ENCODE results near the gene NIN. TPM values are rescaled to one million over a fixed set of nuclear protein-coding genes. Genes with fewer than 3 reads are reported as not detected.

NIN gene
- total RNA-seq, 4 donors from 2014 or later = 9.4 to 66.3 (median 26.5) TPM

GRCh38 chr14:50734950-50735695, 95.8 kb downstream of the NIN start:
- H3K27me3 ChIP-seq = no peaks in the 10 kb centered on the region
- intact Hi-C loops (cut with DNase I; ENCODE audit: low total_unique reads) = no loop called here
- WGBS, 2 donors (ENCODE audit: low coverage in 1 of 2) = 78 to 100% methylated on average over 1 to 4 of the region's 4 CpGs
- peaks cover 0 to 26% (median 13%) of the 10 kb centered on the region in 4 donors for H3K36me3 ChIP-seq
- DNase-seq = no peak
- in situ Hi-C loops (cut with MboI; ENCODE audit: low pct_ligation_motif_present in 1 of 4, low pct_unique_long_range_greater_than_20kb in 1 of 4, low sequenced_read_pairs in 3 of 4) = no loop called here
- TF ChIP-seq POLR2AphosphoS5 (IDR thresholded peaks at IDR 0.05) (no peak), CTCF (IDR thresholded peaks at IDR 0.05) (no peak), POLR2A (IDR thresholded peaks at IDR 0.05) (no peak), EP300 (IDR thresholded peaks at IDR 0.05; ENCODE audit: low read depth) (no peak)
- H3K9me3 ChIP-seq = no peaks in the 10 kb centered on the region
- H3K4me3 ChIP-seq = no peak overlapping the region
- no peak overlapping the region for H3K27ac ChIP-seq
- H3K4me1 ChIP-seq = no peaks in the 10 kb centered on the region

- Histone ChIP-seq H3K9me3 (no peaks in the 10 kb centered on the region), H3K4me1 (no peaks in the 10 kb centered on the region), H3K27me3 (no peaks in the 10 kb centered on the region), H3K36me3 (peaks cover 0 to 34% (median 16%) of the 10 kb centered on the region in 4 donors), H3K4me3 (no peak overlapping the region), H3K27ac (no peak overlapping the region)
- TF ChIP-seq POLR2A (IDR thresholded peaks at IDR 0.05) (no peak), POLR2AphosphoS5 (IDR thresholded peaks at IDR 0.05) (no peak), EP300 (IDR thresholded peaks at IDR 0.05; ENCODE audit: low read depth) (no peak), CTCF (IDR thresholded peaks at IDR 0.05) (no peak)
- intact Hi-C loops (cut with DNase I; ENCODE audit: low total_unique reads) (no loop called here), in situ Hi-C loops (cut with MboI; ENCODE audit: low pct_ligation_motif_present in 1 of 4, low pct_unique_long_range_greater_than_20kb in 1 of 4, low sequenced_read_pairs in 3 of 4) (no loop called here)
- DNase-seq = no peak
- 90 to 93% methylated on average over 1 to 2 of the region's 2 CpGs for WGBS, 2 donors (ENCODE audit: low coverage in 1 of 2)
These were observed 97.5 kb downstream of the NIN start for GRCh38 chr14:50733494-50733893.

GRCh38 chr14:50728836-50729235, 102.1 kb downstream of the NIN start:
- Histone ChIP-seq H3K4me3 (no peak overlapping the region), H3K27ac (no peak overlapping the region), H3K36me3 (peaks cover 0 to 45% (median 20%) of the 10 kb centered on the region in 4 donors), H3K27me3 (no peaks in the 10 kb centered on the region), H3K4me1 (no peaks in the 10 kb centered on the region), H3K9me3 (no peaks in the 10 kb centered on the region)
- in situ Hi-C loops (cut with MboI; ENCODE audit: low pct_ligation_motif_present in 1 of 4, low pct_unique_long_range_greater_than_20kb in 1 of 4, low sequenced_read_pairs in 3 of 4) (no loop called here), intact Hi-C loops (cut with DNase I; ENCODE audit: low total_unique reads) (no loop called here)
- WGBS, 2 donors (ENCODE audit: low coverage in 1 of 2) = 88 to 96% methylated on average over 6 of the region's 6 CpGs
- DNase-seq = no peak
- no peak for TF ChIP-seq EP300 (IDR thresholded peaks at IDR 0.05; ENCODE audit: low read depth)
- TF ChIP-seq CTCF (IDR thresholded peaks at IDR 0.05) = no peak
- TF ChIP-seq POLR2AphosphoS5 (IDR thresholded peaks at IDR 0.05) = no peak
- TF ChIP-seq POLR2A (IDR thresholded peaks at IDR 0.05) = no peak

- intact Hi-C loops (cut with DNase I; ENCODE audit: low total_unique reads) = no loop called here
- Histone ChIP-seq H3K4me1 (no peaks in the 10 kb centered on the region), H3K9me3 (no peaks in the 10 kb centered on the region), H3K27ac (no peak overlapping the region), H3K4me3 (no peak overlapping the region), H3K27me3 (no peaks in the 10 kb centered on the region), H3K36me3 (peaks cover 0 to 57% (median 23%) of the 10 kb centered on the region in 4 donors)
- in situ Hi-C loops (cut with MboI; ENCODE audit: low pct_ligation_motif_present in 1 of 4, low pct_unique_long_range_greater_than_20kb in 1 of 4, low sequenced_read_pairs in 3 of 4) = no loop called here
- WGBS, 2 donors (ENCODE audit: low coverage in 1 of 2) = 85 to 87% methylated on average over 3 of the region's 3 CpGs
- TF ChIP-seq EP300 (IDR thresholded peaks at IDR 0.05; ENCODE audit: low read depth) (no peak), POLR2A (IDR thresholded peaks at IDR 0.05) (no peak), POLR2AphosphoS5 (IDR thresholded peaks at IDR 0.05) (no peak), CTCF (IDR thresholded peaks at IDR 0.05) (no peak)
- DNase-seq = no peak
These were observed 104.4 kb downstream of the NIN start for GRCh38 chr14:50726372-50727107.

Data from transverse colon (tissue), 4 donors.